MCF 10A (cell line): Measurements from ENCODE around the gene MRPL14. TPM values are rescaled to one million over a fixed set of nuclear protein-coding genes. Genes with fewer than 3 reads are reported as not detected.

ENCODE experiments used
- BruUV-seq: library from RNA; stranded (reverse); fragments of 400-500 nt; replicated peaks from 2 replicates; lab custom pipeline; 2021; lab: Mats Ljungman, UMichigan
- CTCF ChIA-PET: fragments of 300-600 bp; sonication (Branson Sonifier 250); formaldehyde crosslinking; extraction: SDS; loops from one replicate; lab custom pipeline; 2021; ENCODE audit warnings: antibody characterized with exemption, inconsistent platforms; lab: Yijun Ruan, JAX
- POLR2A ChIA-PET: fragments of 300-600, 350-650 bp; sonication (Branson Sonifier 250); formaldehyde crosslinking; extraction: SDS; loops from one replicate; lab custom pipeline; 2020; ENCODE audit warnings: antibody characterized with exemption, inconsistent platforms; lab: Yijun Ruan, JAX
- DNase-seq: peaks from one replicate; pipeline ENCODE4 v3.0.0-alpha.2; 2018; ENCODE audit not compliant: unreplicated experiment
- H3K27ac Mint-ChIP-seq: one replicate; pipeline ENCODE4 v1.8.0; 2022; ENCODE audit warnings: mild to moderate bottlenecking, low read depth, mixed read lengths; ENCODE audit not compliant: unreplicated experiment
- H3K27me3 Mint-ChIP-seq: one replicate; pipeline ENCODE4 v1.8.0; 2022; ENCODE audit warnings: mixed read lengths; ENCODE audit not compliant: insufficient read depth, unreplicated experiment
- H3K36me3 Mint-ChIP-seq: one replicate; pipeline ENCODE4 v1.8.0; 2022; ENCODE audit warnings: mild to moderate bottlenecking, moderate library complexity, mixed read lengths; ENCODE audit not compliant: insufficient read depth, unreplicated experiment
- H3K4me1 Mint-ChIP-seq: one replicate; pipeline ENCODE4 v1.8.0; 2022; ENCODE audit warnings: mixed read lengths; ENCODE audit not compliant: insufficient read depth, unreplicated experiment
- H3K4me3 Mint-ChIP-seq: one replicate; pipeline ENCODE4 v1.8.0; 2022; ENCODE audit warnings: mild to moderate bottlenecking, moderate library complexity, mixed read lengths; ENCODE audit not compliant: unreplicated experiment
- H3K9me3 Mint-ChIP-seq: one replicate; pipeline ENCODE4 v1.8.0; 2022; ENCODE audit warnings: mixed read lengths; ENCODE audit not compliant: unreplicated experiment
- CTCF ChIP-seq: fragments of 200-600 bp; IDR thresholded peaks from one replicate; pipeline ENCODE4 v1.8.0; 2022; ENCODE audit warnings: antibody characterized with exemption, mild to moderate bottlenecking; ENCODE audit not compliant: unreplicated experiment
- intact Hi-C: fragments of 100-400 bp; cut with micrococcal nuclease; formaldehyde crosslinking; loops from 2 replicates; pipeline ENCODE4 v1.14.1; 2022
- total RNA-seq: library from RNA; stranded (reverse); gene quantifications from 2 replicates; pipeline ENCODE4 v1.2.3, GENCODE V29; 2022

The MRPL14 gene
- total RNA-seq, 1 experiment from 2014 or later, result 66.8 TPM

GRCh38 chr6:44149369-44150012 is 22.2 kb upstream of the MRPL14 start:
- Mint-ChIP-seq H3K4me1 (no peaks in the 10 kb centered on the region), H3K27ac (no peak overlapping the region), H3K36me3 (peaks cover 33% of the 10 kb centered on the region), H3K9me3 (no peaks in the 10 kb centered on the region), H3K4me3 (no peak overlapping the region), H3K27me3 (no peaks in the 10 kb centered on the region)
- intact Hi-C loops, result no loop called here
- no TSS peak for BruUV-seq
- TF ChIP-seq CTCF, result no peak
- DNase-seq, result no peak
- ChIA-PET CTCF (interaction anchor here (0.6 to 1.6 kb wide), 7 partner anchors 12 to 307 kb away, joined by 3 to 6 read pairs (median 4); partner anchors contain the start of gene SLC35B2), POLR2A (interaction anchor here (0.7 kb wide), 1 partner anchor 13 kb away, joined by 3 read pairs; no protein-coding TSS in a partner anchor)

GRCh38 chr6:44148306-44148705 is 21.1 kb upstream of the MRPL14 start:
- no peak for TF ChIP-seq CTCF
- Mint-ChIP-seq H3K9me3 (no peaks in the 10 kb centered on the region), H3K36me3 (peaks cover 33% of the 10 kb centered on the region), H3K4me1 (no peaks in the 10 kb centered on the region), H3K4me3 (no peak overlapping the region), H3K27ac (no peak overlapping the region), H3K27me3 (no peaks in the 10 kb centered on the region)
- intact Hi-C loops, result no loop called here
- no peak for DNase-seq
- no TSS peak for BruUV-seq
- ChIA-PET POLR2A (interaction anchor here (0.7 to 0.9 kb wide), 2 partner anchors 52 to 237 kb away, joined by 3 read pairs; no protein-coding TSS in a partner anchor), CTCF (interaction anchor here (0.5 to 1.0 kb wide), 3 partner anchors 20 to 378 kb away, joined by 3 to 8 read pairs (median 3); partner anchors contain the start of gene VEGFA)

DNA sequence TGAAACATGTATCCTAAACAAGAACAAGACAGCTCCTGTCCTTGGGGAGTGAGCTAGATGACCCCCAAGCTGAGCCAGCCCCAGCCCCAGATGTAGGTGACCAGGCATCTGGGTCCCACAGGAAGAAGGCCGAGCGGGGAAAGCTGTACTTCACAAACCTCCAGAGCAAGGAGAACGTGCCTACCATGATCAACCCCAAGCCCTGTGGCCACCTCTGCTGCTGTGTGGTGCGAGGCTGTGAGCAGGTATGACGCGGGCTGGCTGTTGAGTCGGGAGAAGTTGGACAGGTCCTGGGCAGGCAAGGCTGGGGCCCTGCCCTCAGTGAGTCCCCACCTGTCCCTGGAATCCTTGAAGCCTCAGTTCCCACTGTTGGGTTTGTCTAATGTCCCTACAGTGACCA is 20.0 kb upstream of the MRPL14 start:
- CTCF ChIA-PET, result interaction anchor here (0.6 to 1.0 kb wide), 3 partner anchors 15 to 192 kb away, joined by 3 to 4 read pairs (median 3); no protein-coding TSS in a partner anchor
- Mint-ChIP-seq H3K27me3 (no peaks in the 10 kb centered on the region), H3K4me3 (no peak overlapping the region), H3K4me1 (no peaks in the 10 kb centered on the region), H3K27ac (no peak overlapping the region), H3K9me3 (no peaks in the 10 kb centered on the region), H3K36me3 (peaks cover 28% of the 10 kb centered on the region)
- no peak for TF ChIP-seq CTCF
- no peak for DNase-seq
- intact Hi-C loops, result no loop called here
- POLR2A ChIA-PET, result interaction anchor here (0.9 kb wide), 2 partner anchors 23 to 51 kb away, joined by 3 read pairs; no protein-coding TSS in a partner anchor
- no TSS peak for BruUV-seq

GRCh38 chr6:44146685-44147084 is 19.4 kb upstream of the MRPL14 start:
- H3K27me3 Mint-ChIP-seq, result no peaks in the 10 kb centered on the region
- H3K27ac Mint-ChIP-seq, result no peak overlapping the region
- intact Hi-C loops, result no loop called here
- ChIA-PET POLR2A (interaction anchor here (0.7 to 0.9 kb wide), 2 partner anchors 24 to 97 kb away, joined by 3 to 5 read pairs; no protein-coding TSS in a partner anchor), CTCF (no interaction called here)
- no peak for DNase-seq
- BruUV-seq, result no TSS peak
- H3K4me3 Mint-ChIP-seq, result no peak overlapping the region
- H3K9me3 Mint-ChIP-seq, result no peaks in the 10 kb centered on the region
- H3K4me1 Mint-ChIP-seq, result no peaks in the 10 kb centered on the region
- no peak for TF ChIP-seq CTCF
- H3K36me3 Mint-ChIP-seq, result peaks cover 30% of the 10 kb centered on the region
